Measurements from ENCODE around the gene TMC3.

Gene TMC3

GRCh38 chr15:81323559-81323943, 50.5 kb downstream of the TMC3 start:
- DNase-seq (ENCODE audit: low spot score) (no peak), FAIRE-seq (no peak)

- FAIRE-seq = no peak
These were observed 51.2 kb downstream of the TMC3 start for GRCh38 chr15:81322676-81323253.

GRCh38 chr15:81321667-81322066, 52.3 kb downstream of the TMC3 start:
- no peak for FAIRE-seq
- DNase-seq (ENCODE audit: low spot score) = no peak

More at GRCh38 chr15:81322676-81323253, 51.2 kb downstream of the TMC3 start:
- no peak for DNase-seq (ENCODE audit: low spot score)

- DNase-seq (ENCODE audit: low spot score) (no peak), FAIRE-seq (no peak)
These were observed 56.4 kb downstream of the TMC3 start for GRCh38 chr15:81317642-81318017.

- no peak for FAIRE-seq
- no peak for DNase-seq (ENCODE audit: low spot score)
These were observed 57.7 kb downstream of the TMC3 start for GRCh38 chr15:81316267-81316666.

GRCh38 chr15:81315452-81316175, 58.4 kb downstream of the TMC3 start:
- DNase-seq (ENCODE audit: low spot score) (no peak), FAIRE-seq (no peak)

GRCh38 chr15:81314378-81314777, 59.6 kb downstream of the TMC3 start:
- FAIRE-seq (no peak), DNase-seq (ENCODE audit: low spot score) (no peak)

GRCh38 chr15:81313686-81314085, 60.3 kb downstream of the TMC3 start:
- FAIRE-seq (no peak), DNase-seq (ENCODE audit: low spot score) (no peak)

GRCh38 chr15:81312790-81313543, 61.0 kb downstream of the TMC3 start:
- peak; percentile 97 for DNase-seq (ENCODE audit: low spot score)

GRCh38 chr15:81311752-81312464, 62.1 kb downstream of the TMC3 start:
- no peak for FAIRE-seq

More at GRCh38 chr15:81312790-81313543, 61.0 kb downstream of the TMC3 start:
- peak; percentile 97 for FAIRE-seq

GRCh38 chr15:81310480-81310879, 63.5 kb downstream of the TMC3 start:
- DNase-seq (ENCODE audit: low spot score) (no peak), FAIRE-seq (no peak)

More at GRCh38 chr15:81311752-81312464, 62.1 kb downstream of the TMC3 start:
- DNase-seq (ENCODE audit: low spot score) = no peak

- no peak for FAIRE-seq
- DNase-seq (ENCODE audit: low spot score) = no peak
These were observed 64.2 kb downstream of the TMC3 start for GRCh38 chr15:81309647-81310450.

- DNase-seq (ENCODE audit: low spot score) (no peak), FAIRE-seq (no peak)
These were observed 65.8 kb downstream of the TMC3 start for GRCh38 chr15:81308260-81308659.

- DNase-seq (ENCODE audit: low spot score) (peak; percentile 5), FAIRE-seq (no peak)
These were observed 69.8 kb downstream of the TMC3 start for GRCh38 chr15:81304226-81304625.

GRCh38 chr15:81303244-81304225, 70.5 kb downstream of the TMC3 start:
- DNase-seq (ENCODE audit: low spot score) (peak; percentile 3), FAIRE-seq (no peak)

GRCh38 chr15:81302701-81303109, 71.3 kb downstream of the TMC3 start:
- DNase-seq (ENCODE audit: low spot score) (no peak), FAIRE-seq (no peak)

- no peak for FAIRE-seq
These were observed 72.1 kb downstream of the TMC3 start for GRCh38 chr15:81301815-81302399.

GRCh38 chr15:81301385-81301784, 72.6 kb downstream of the TMC3 start:
- FAIRE-seq = no peak
- no peak for DNase-seq (ENCODE audit: low spot score)

More at GRCh38 chr15:81301815-81302399, 72.1 kb downstream of the TMC3 start:
- no peak for DNase-seq (ENCODE audit: low spot score)

- FAIRE-seq (no peak), DNase-seq (ENCODE audit: low spot score) (no peak)
These were observed 74.3 kb downstream of the TMC3 start for GRCh38 chr15:81299630-81300273.
